ENCODE results near the gene TTC12.

Gene TTC12

GRCh38 chr11:113332023-113332422 is 17.6 kb downstream of the TTC12 start:
- no peak for TF ChIP-seq NFIC (IDR thresholded peaks at IDR 0.05)
- no peak for TF ChIP-seq EGR1 (IDR thresholded peaks at IDR 0.05)
- TF ChIP-seq REST (IDR thresholded peaks at IDR 0.05; ENCODE audit: low read depth) = no peak
- no peak for TF ChIP-seq FOXM1 (IDR thresholded peaks at IDR 0.05; ENCODE audit: borderline replicate concordance, low read depth)
- no peak for TF ChIP-seq CEBPB (IDR thresholded peaks at IDR 0.05)
- no peak for TF ChIP-seq TCF12 (IDR thresholded peaks at IDR 0.05; ENCODE audit: low read depth)
- TF ChIP-seq ZBTB7A (IDR thresholded peaks at IDR 0.05; ENCODE audit: low read depth) = no peak
- TF ChIP-seq TAF1 (IDR thresholded peaks at IDR 0.05; ENCODE audit: low read depth) = no peak
- TF ChIP-seq USF1 (IDR thresholded peaks at IDR 0.05) = no peak
- TF ChIP-seq RAD21 (IDR thresholded peaks at IDR 0.05; ENCODE audit: low read depth) = no peak
- TF ChIP-seq CREB1 (IDR thresholded peaks at IDR 0.05; ENCODE audit: low read depth) = no peak
- TF ChIP-seq EP300 (IDR thresholded peaks at IDR 0.05; ENCODE audit: borderline replicate concordance) = no peak
- no peak for TF ChIP-seq TEAD4 (IDR thresholded peaks at IDR 0.05)
- no peak for TF ChIP-seq YY1 (IDR thresholded peaks at IDR 0.05; ENCODE audit: low read depth)
- TF ChIP-seq, protein P1, sequence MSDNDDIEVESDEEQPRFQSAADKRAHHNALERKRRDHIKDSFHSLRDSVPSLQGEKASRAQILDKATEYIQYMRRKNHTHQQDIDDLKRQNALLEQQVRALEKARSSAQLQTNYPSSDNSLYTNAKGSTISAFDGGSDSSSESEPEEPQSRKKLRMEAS (IDR thresholded peaks at IDR 0.05) = no peak

GRCh38 chr11:113332638-113333329 is 18.4 kb downstream of the TTC12 start:
- TF ChIP-seq, protein P1 (IDR thresholded peaks at IDR 0.05) = no peak
- TF ChIP-seq ZBTB7A (IDR thresholded peaks at IDR 0.05; ENCODE audit: low read depth) (no peak), RAD21 (IDR thresholded peaks at IDR 0.05; ENCODE audit: low read depth) (no peak), CREB1 (IDR thresholded peaks at IDR 0.05; ENCODE audit: low read depth) (no peak), TCF12 (IDR thresholded peaks at IDR 0.05; ENCODE audit: low read depth) (no peak), YY1 (IDR thresholded peaks at IDR 0.05; ENCODE audit: low read depth) (no peak), REST (IDR thresholded peaks at IDR 0.05; ENCODE audit: low read depth) (no peak), FOXM1 (IDR thresholded peaks at IDR 0.05; ENCODE audit: borderline replicate concordance, low read depth) (no peak)

DNA sequence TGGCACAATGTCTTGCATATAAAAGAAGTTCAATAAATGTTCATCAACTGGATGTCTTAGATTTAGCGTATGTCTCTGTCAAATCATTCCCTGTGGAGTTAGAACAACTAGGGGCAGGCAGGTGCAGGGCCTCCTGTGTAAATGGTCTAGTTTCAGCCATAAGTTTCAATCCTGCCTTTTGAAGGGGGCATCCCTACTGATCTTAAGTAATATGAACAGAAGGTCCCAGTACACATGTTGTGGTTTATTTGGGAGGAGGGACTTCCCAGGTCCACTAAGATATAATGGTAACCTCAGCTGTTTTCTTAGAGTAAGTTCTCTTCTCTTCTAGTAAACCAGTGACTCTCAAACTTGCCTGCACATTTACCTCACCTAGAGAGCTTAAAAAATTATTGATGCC is 19.8 kb downstream of the TTC12 start:
- TF ChIP-seq REST (IDR thresholded peaks at IDR 0.05; ENCODE audit: low read depth) (no peak), CREB1 (IDR thresholded peaks at IDR 0.05; ENCODE audit: low read depth) (no peak), ZBTB7A (IDR thresholded peaks at IDR 0.05; ENCODE audit: low read depth) (no peak), TAF1 (IDR thresholded peaks at IDR 0.05; ENCODE audit: low read depth) (no peak), TCF12 (IDR thresholded peaks at IDR 0.05; ENCODE audit: low read depth) (no peak), EGR1 (IDR thresholded peaks at IDR 0.05) (no peak), FOXM1 (IDR thresholded peaks at IDR 0.05; ENCODE audit: borderline replicate concordance, low read depth) (no peak), EP300 (IDR thresholded peaks at IDR 0.05; ENCODE audit: borderline replicate concordance) (no peak), TEAD4 (IDR thresholded peaks at IDR 0.05) (no peak), RAD21 (IDR thresholded peaks at IDR 0.05; ENCODE audit: low read depth) (no peak), CEBPB (IDR thresholded peaks at IDR 0.05) (no peak), USF1 (IDR thresholded peaks at IDR 0.05) (no peak)
- TF ChIP-seq, protein P1 (IDR thresholded peaks at IDR 0.05) = no peak

- TF ChIP-seq RAD21 (IDR thresholded peaks at IDR 0.05; ENCODE audit: low read depth) (no peak), EGR1 (IDR thresholded peaks at IDR 0.05) (no peak), REST (IDR thresholded peaks at IDR 0.05; ENCODE audit: low read depth) (no peak), TAF1 (IDR thresholded peaks at IDR 0.05; ENCODE audit: low read depth) (no peak), ZBTB7A (IDR thresholded peaks at IDR 0.05; ENCODE audit: low read depth) (no peak)
Measured at GRCh38 chr11:113338730-113339129, 24.3 kb downstream of the TTC12 start.

All from Ishikawa (cell line).